Vagina (tissue), 2 donors: ENCODE measurements around the gene GPAT3.

Source experiments
- CTCF ChIP-seq, 3 experiments: fragments of 450-650 bp in 2 of 3; fragments of 200-600 bp in 1 of 3; sonication (generic) in 1 of 3; IDR thresholded peaks; one replicate each; pipeline ENCODE4 v1.5.1; 2017 to 2019; ENCODE audit warnings: antibody characterized with exemption in 3 of 3, mild to moderate bottlenecking in 2 of 3, moderate library complexity in 2 of 3
- POLR2A ChIP-seq, 2 donors: fragments of 450-650 bp; IDR thresholded peaks; one replicate each; pipeline ENCODE4 v1.6.1; 2017; ENCODE audit warnings: antibody characterized with exemption in 2 of 2, mild to moderate bottlenecking in 2 of 2, moderate library complexity in 2 of 2

- TF ChIP-seq CTCF (IDR thresholded peaks at IDR 0.05) (no peak), POLR2A (IDR thresholded peaks at IDR 0.05) (no peak)
Measured at GRCh38 chr4:83536362-83537272, 709 bp downstream of the GPAT3 start.
